OCI-M2 (cell line): Measurements from ENCODE around the gene CFHR3.
"Not testable (repeated sequence)": the region's sequence is repeated elsewhere in the genome, so short reads cannot be mapped to it uniquely, and the experiment has no call there.

ENCODE experiments used
- DNase-seq: peaks from one replicate; lab custom pipeline; 2025; ENCODE audit not compliant: unreplicated experiment; lab: John Stamatoyannopoulos, UW

CFHR3 gene

GRCh38 chr1:196774603-196775002, at the start of gene CFHR3:
Gene CFHR3, plus strand, starts transcription at chr1:196774840. Its CDS starts 47 bp downstream, at chr1:196774887.
- no peak for DNase-seq

DNA sequence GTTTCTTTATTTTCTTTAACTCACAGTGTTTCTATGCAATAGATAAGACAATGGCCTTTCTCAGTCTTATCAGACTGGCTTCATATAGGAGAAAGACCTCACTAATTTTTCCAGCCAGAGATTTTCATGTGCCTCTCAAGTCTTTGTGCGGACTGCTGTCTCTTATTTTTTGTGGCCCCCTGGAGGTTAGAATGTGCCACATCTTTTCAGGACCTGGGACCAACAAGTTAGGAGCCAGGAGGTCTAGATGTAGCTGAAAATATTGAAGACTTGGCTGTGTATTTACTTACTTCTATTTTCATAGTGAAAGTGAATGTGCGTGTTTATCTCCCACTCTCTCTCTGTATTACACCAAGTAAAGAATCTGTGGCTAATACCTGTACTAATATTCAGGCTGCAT, 42.1 kb upstream of the CFHR3 start:
- no peak for DNase-seq

DNA sequence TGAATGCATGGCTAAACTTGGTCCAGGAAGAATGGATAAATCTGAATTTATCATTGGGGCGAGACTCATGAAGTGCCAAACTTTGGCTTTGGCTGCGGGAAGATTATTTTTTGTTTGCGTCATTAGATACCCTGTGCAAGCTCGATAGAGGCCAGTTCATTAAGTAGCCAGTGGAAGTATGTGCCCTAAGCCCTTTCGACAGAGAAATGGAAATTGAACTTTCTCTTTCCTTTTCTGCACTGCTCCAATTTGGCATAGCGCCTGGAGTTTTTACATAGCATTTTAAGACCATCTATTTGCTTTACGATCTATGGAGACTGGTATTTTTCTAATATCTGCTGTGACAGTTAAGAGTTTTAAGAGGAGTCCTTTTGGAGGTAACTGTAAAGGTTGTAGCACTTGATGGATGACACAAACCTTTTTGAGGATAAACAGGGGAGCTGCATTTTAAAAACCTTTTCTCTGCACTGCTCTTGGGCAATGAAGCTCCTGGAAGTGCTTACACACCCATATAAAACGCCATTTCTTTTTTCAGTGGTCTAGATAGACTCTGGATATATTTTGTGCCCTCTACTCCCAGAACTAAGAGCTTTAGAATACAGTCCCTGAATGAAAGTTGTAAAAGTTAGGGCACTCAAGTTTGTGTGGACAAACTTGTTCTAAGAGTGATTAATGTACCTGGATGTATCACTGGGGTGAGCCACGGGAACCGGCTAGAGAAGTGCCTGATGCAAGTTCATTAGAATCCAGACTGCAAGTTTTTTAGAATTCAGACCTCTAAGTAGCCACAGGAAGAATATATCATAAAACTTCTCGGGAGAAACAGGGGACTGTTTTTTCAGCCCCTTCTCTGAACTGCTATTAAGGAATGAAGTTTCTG, 41.3 kb upstream of the CFHR3 start:
- DNase-seq = no peak

- DNase-seq = no peak
Measured at GRCh38 chr1:196734006-196734405, 40.6 kb upstream of the CFHR3 start.

DNA sequence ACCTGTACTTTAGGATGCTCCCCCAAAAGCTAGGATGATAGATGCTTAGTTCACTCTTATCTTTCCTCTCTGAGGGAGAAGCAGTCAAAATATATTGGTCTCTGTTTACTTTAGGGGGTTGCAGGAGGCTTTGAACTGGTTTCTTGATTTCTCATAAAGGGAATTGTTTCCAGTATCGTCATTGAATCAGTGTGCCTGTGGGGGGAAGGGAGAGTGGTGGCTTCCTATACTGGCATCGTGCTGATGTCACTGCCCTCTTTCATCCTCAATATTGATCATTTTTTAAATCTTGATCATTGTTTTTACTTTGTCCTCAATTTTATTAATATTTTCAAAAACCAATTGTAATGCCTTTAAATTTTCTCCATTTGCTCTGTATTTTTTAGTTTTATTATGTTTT, 40.2 kb upstream of the CFHR3 start:
- DNase-seq = no peak

DNA sequence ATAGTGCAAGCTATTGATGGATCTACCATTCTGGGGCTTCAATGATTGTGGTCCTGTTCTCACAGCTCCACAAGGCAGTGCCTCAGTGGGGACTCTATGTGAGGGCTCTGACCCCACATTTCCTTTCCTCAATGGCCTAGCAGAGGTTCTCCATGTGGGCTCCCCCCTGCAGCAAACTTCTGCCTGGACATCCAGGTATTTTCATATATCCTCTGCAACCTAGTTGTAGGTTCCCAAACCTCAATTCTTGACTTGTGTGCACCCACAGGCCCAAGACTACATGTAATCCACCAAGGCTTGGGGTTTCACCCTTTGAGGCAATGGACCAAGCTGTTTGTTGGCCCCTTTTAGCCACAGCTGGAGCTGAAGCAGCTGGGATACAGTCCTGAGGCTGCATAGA, 35.9 kb upstream of the CFHR3 start:
- DNase-seq = no peak

DNA sequence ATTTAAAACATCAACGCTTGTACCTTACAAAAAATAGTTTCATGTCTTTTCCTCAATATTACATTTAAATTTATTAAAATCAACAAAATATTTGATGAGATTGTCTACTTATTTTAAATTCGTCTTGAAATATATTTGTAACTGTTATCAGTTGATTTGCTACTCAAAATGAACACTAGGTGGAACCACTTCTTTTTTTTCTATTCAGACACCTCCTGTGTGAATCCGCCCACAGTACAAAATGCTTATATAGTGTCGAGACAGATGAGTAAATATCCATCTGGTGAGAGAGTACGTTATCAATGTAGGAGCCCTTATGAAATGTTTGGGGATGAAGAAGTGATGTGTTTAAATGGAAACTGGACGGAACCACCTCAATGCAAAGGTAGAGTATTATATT, 31.4 kb upstream of the CFHR3 start:
- DNase-seq = not testable (repeated sequence)

DNA sequence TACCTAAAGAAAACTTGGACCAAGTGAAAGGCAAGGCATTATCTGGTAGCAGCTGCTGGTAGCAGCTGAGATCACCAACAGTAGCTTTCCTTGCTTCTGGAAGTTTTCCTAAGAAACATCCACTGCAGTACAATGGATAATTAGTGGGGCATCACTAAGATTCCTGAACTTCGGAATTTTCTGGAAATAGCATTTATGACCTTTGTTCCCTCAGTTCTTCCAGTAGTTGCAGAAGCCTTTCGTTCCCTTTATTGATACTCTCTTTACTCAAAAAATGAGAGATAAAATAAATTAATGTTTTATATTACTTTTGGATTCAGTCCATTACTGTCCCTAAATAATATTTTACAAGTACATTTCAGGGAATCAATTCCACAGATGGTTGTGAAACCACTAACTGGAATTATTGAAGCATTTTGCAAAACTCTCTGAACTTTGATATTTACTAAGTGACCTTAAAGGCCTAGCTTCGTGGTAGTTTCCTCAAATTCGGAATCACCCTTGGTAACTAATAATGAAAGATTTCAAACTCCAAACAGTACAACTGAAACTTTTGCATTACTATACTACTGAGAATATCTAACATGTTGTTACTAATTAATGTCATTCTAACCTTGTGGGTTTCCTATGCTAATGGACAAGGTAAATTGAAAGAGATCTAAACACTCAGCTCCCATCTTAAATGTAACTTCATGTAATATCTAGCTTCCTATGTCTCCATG, 9.5 kb upstream of the CFHR3 start:
- DNase-seq = not testable (repeated sequence)

DNA sequence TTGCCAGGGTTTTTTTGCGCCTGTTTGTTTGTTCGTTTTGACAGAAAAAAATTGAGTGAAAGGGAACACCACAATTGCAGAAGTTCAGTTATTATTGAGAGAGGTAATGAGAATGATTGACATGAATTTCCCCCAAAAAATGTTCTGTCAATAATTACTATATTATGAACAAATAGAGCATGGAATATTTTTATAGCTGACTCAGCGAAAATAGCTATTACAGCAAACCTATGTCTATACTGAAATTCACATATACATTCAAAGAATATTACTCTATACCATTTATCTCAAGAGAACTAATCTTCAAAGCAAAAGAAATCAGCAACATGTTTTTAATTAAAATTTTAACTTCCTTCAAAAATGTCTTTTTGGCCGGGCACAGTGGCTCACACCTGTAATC, 4.8 kb upstream of the CFHR3 start:
- not testable (repeated sequence) for DNase-seq

DNA sequence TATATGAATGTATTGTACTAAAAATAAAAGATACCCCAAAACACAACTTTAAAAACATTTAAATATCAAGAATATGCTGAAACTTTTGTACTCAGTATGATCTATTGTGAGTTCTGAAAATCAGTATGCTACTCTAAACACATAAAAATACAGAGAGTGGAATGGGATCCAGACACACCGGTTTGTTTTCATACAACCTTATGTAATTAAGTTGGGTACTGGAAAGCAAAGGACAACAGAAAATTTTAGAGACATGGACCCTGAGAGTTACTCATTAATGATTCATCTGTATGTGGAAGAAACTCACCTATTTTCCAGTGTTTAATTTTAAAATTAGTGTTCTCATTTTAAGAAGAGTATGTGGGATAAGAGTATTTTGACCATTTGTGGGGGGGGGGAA, 927 bp upstream of the CFHR3 start:
- no peak for DNase-seq

DNA sequence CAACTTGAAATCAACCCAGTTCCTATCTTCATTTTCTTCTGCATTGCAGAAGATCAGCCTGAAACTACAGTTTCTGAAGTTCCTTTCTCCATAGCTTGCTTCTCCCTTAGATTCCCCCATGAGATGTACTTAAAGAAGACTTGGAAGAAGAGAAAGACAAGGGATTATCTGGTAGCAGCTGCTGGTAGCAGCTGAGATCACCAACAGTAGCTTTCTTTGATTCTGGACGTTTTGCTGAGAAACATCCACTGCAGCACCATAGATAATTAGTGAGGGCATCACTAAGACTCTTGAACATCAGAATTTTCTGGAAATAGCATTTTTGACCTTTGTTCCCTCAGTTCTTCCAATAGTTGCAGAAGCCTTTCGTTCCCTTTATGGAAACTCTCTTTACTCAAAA, 465 bp upstream of the CFHR3 start:
- no peak for DNase-seq

- no peak for DNase-seq
Measured at GRCh38 chr1:196777603-196778002, 3.0 kb downstream of the CFHR3 start.

DNA sequence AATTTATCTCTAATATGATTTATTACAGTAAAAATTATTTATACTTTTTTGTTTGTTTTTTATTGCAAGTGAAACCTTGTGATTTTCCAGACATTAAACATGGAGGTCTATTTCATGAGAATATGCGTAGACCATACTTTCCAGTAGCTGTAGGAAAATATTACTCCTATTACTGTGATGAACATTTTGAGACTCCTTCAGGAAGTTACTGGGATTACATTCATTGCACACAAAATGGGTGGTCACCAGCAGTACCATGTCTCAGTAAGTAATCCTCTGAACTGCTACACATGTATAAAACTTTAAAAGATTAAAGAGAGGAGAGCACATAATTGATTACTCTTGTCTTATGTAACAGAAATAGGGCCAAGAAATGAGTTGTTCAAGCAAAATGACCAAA, 4.5 kb downstream of the CFHR3 start:
- DNase-seq = no peak

DNA sequence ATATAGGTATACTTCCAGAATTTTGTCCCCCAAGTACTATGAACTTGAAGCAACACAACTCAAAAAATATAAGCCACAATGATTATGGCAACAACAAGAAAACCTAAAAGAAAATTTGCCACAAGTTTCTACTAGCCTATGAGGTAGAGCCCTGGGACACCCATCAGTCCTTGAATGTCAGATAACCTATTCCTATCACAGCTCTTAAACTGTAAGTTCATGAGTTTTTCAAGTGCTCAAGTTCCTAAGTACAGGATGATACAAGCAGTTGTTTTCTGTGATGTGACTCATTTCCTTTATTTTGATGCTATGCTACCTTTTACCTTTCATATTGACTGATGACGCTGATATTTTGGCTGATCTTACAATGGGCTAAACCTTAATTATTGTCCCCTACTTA, 16.6 kb downstream of the CFHR3 start:
- not testable (repeated sequence) for DNase-seq

DNA sequence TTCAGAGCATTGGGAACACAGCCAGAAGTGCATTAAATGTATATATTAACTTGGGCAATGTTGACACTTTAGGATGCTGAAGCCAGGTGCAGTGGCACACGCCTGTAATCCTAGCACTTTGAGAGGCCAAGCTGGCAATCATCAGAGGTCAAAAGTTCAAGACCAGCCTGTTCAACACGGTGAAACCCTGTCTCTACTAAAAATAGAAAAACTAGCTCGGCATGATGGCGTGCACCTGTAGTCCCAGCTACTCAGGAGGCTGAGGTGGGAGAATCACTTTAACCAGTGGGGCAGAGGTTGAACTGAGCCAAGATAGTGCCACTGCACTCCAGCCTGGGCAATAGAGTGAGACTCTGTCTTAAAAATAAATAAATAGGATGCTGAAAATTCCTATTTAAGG, 19.5 kb downstream of the CFHR3 start:
- not testable (repeated sequence) for DNase-seq

DNA sequence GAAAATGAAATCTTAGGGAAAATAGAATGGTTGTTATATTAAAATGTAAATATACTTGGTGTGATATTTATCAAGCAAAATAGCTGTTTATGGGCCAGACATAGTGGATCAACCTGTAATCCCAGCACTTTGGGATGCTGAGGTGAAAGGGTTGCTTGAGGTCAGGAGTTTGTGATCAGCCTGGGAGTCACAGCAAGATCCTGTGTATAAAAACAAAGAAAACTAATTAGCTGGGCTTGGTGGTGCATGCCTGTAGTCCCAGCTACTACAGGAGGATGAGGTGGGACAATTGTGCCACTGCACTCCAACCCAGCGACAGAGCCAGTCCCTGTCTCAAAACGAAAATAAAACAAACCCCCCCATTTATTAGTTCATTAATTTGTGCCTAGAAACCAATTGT, 23.3 kb downstream of the CFHR3 start:
- no peak for DNase-seq

DNA sequence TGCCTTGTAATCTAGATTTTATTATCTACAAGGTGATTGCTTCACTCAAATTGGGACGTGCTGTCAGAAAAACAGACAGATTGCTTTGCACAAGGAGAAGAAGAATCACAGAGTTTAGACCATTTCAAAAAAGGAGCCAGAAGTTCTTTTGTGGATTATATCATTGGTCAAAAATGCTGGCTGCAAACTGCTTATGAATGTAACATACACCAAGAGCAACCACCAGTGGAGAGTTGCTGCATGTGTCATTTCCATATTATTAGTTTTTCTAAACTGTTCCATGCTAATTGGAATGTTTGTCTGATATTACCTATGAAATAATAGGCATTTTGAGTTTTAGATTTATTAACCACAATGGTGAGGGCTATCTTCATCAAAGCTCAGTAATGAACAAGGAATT, 27.3 kb downstream of the CFHR3 start:
- DNase-seq = not testable (repeated sequence)

- no peak for DNase-seq
Measured at GRCh38 chr1:196808529-196809235, 34.0 kb downstream of the CFHR3 start.

GRCh38 chr1:196817442-196817841, 42.8 kb downstream of the CFHR3 start:
- DNase-seq = not testable (repeated sequence)

DNA sequence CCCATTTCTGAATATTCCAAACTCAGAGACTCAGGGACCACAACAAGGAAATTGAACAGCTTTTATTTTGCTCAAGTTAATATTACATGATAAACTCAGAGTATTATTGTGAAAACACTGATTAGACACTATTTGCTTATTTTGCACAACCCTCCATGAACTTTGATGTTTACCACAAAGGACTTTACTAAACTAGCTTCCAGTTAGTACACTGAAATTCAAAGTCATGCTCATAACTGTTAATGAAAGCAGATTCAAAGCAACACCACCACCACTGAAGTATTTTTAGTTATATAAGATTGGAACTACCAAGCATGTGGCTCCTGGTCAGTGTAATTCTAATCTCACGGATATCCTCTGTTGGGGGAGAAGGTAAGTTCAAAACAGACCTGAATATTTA, 44.9 kb downstream of the CFHR3 start, which contains the start of gene CFHR1:
Gene CFHR1 (plus strand): TSS at position 201 of the 400 bp plus-strand sequence. CDS start 114 bp downstream, at position 315.
- not testable (repeated sequence) for DNase-seq

- not testable (repeated sequence) for DNase-seq
Measured at GRCh38 chr1:196827860-196828259, 53.2 kb downstream of the CFHR3 start.
